PC-9 (cell line): ENCODE data around the gene DSTYK.

Experiments
- CTCF ChIP-seq: fragments of 200-600 bp; sonication (generic); conservative IDR thresholded peaks from 2 replicates; pipeline ENCODE4 v1.6.1; 2017; ENCODE audit warnings: mixed run types, antibody characterized with exemption, mild to moderate bottlenecking, moderate library complexity
- EZH2 ChIP-seq: fragments of 200-600 bp; sonication (generic); IDR thresholded peaks from 2 replicates; pipeline ENCODE4 v1.8.0; 2017; ENCODE audit warnings: antibody characterized with exemption, low read depth

- no peak for TF ChIP-seq CTCF
- no peak for TF ChIP-seq EZH2
Observed at GRCh38 chr1:205240569-205240968, 29.1 kb upstream of the DSTYK start.
